Testis (tissue), 2 donors: ENCODE results near the gene CPM.

ENCODE experiments used
- CTCF ChIP-seq, 3 experiments: fragments of 450-650 bp in 2 of 3; fragments of 200-600 bp in 1 of 3; sonication (generic) in 1 of 3; IDR thresholded peaks; one replicate each; pipeline ENCODE4 v1.5.1; 2016 to 2019; ENCODE audit warnings: antibody characterized with exemption in 3 of 3, mild to moderate bottlenecking in 2 of 3, moderate library complexity in 1 of 3
- POLR2A ChIP-seq: fragments of 450-650 bp; IDR thresholded peaks from one replicate; pipeline ENCODE4 v1.6.1; 2017; ENCODE audit warnings: antibody characterized with exemption, mild to moderate bottlenecking, moderate library complexity

DNA sequence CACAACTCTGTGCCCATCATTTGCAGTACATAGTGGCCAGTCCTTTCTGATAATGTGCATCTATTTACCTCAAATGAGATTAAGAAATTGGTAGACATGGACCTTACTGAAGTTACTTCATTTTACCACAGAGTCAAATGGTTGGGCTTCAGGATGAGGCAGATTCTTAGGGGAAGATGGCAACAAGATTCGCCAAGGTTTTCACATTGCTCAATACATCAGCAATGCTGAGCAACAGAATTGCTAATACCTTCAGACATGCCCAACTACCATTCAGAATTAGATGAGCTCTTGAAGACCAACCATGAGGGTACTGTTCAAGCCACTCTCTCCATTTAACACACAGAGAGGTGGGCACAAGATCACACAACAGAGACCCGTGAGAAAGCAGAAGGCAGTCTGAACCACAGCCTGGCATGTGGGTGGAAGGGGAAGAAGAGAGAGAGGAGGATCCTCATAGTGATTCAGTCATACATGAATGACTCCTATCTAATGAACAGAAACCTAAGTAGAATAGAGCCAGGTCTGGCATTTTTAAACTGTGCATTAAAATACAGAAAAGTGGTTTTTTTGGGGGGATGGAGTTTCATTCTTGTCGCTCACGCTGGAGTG, 28.5 kb downstream of the CPM start:
- no peak for TF ChIP-seq POLR2A
- TF ChIP-seq CTCF (IDR thresholded peaks at IDR 0.05) = no peak
